Fibroblast of skin of scalp (primary cell): ENCODE data around the gene ARL6IP1.
"Not testable (repeated sequence)": the region's sequence is repeated elsewhere in the genome, so short reads cannot be mapped to it uniquely, and the experiment has no call there.

Source experiments
- DNase-seq: peaks from one replicate; pipeline ENCODE4 v3.0.0-alpha.2; 2013

Gene ARL6IP1

GRCh38 chr16:18797746-18798145 lies 3.6 kb downstream of the ARL6IP1 start:
- no peak for DNase-seq

- no peak for DNase-seq
These were observed 5.0 kb downstream of the ARL6IP1 start for GRCh38 chr16:18796377-18796776.

- DNase-seq, result no peak
These were observed 8.4 kb downstream of the ARL6IP1 start for GRCh38 chr16:18792836-18793433.

- peak; percentile 98 for DNase-seq
These were observed 11.3 kb downstream of the ARL6IP1 start, which contains the start of gene RPS15A for GRCh38 chr16:18789850-18790706. RPS15A (minus strand) TSS chr16:18790334; CDS start chr16:18789113, 1,221 bp downstream.

GRCh38 chr16:18789515-18789849 lies 11.9 kb downstream of the ARL6IP1 start:
- DNase-seq, result no peak

- DNase-seq, result no peak
These were observed 12.4 kb downstream of the ARL6IP1 start for GRCh38 chr16:18788828-18789514.

GRCh38 chr16:18784917-18785623 lies 16.3 kb downstream of the ARL6IP1 start:
- DNase-seq, result no peak

GRCh38 chr16:18783430-18784341 lies 17.7 kb downstream of the ARL6IP1 start:
- DNase-seq, result no peak

- DNase-seq, result no peak
These were observed 18.5 kb downstream of the ARL6IP1 start for GRCh38 chr16:18782697-18783429.

- not testable (repeated sequence) for DNase-seq
These were observed 20.1 kb downstream of the ARL6IP1 start for GRCh38 chr16:18781232-18781631.

- DNase-seq, result not testable (repeated sequence)
These were observed 20.8 kb downstream of the ARL6IP1 start for GRCh38 chr16:18780460-18781026.

GRCh38 chr16:18777664-18778063 lies 23.7 kb downstream of the ARL6IP1 start:
- DNase-seq, result not testable (repeated sequence)

- DNase-seq, result not testable (repeated sequence)
These were observed 25.0 kb downstream of the ARL6IP1 start for GRCh38 chr16:18776334-18776733.

GRCh38 chr16:18774651-18775050 lies 26.7 kb downstream of the ARL6IP1 start:
- DNase-seq, result not testable (repeated sequence)

GRCh38 chr16:18772171-18772570 lies 29.2 kb downstream of the ARL6IP1 start:
- not testable (repeated sequence) for DNase-seq

GRCh38 chr16:18770336-18770962 lies 30.9 kb downstream of the ARL6IP1 start:
- DNase-seq, result not testable (repeated sequence)

- not testable (repeated sequence) for DNase-seq
These were observed 34.1 kb downstream of the ARL6IP1 start for GRCh38 chr16:18767217-18767616.

GRCh38 chr16:18762713-18763112 lies 38.6 kb downstream of the ARL6IP1 start:
- not testable (repeated sequence) for DNase-seq

- DNase-seq, result peak; percentile 7
These were observed 41.5 kb downstream of the ARL6IP1 start for GRCh38 chr16:18759598-18760520.
